Measurements from ENCODE around the gene ATP6V0D1. TPM values are rescaled to one million over a fixed set of nuclear protein-coding genes. Genes with fewer than 3 reads are reported as not detected.

ATP6V0D1 gene
- total and polyA plus RNA-seq, 2 donors (not counting 1 experiment from before 2014, with no cell fraction given) = 62.1 to 91.0 TPM

DNA sequence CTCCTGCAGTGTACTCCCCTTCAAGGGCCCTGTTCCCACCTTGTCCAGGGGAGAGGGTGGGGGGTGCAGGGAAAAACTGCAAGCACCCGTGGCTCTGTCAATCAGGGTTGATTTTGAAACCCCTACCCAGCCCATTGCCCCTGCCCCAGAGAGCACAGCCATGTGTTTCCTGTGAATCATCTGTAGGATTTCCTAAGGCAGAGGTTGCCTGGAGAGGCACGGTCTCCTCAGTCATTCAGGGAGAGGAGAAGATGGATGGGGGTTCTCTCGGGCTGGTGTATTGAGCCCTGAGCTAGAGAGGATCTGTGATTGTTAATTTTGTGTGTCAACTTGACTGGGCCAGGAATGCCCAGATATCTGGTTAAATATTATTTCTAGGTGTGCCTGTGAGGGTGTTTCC lies 5.8 kb upstream of the ATP6V0D1 start:
- POLR2A ChIA-PET = interaction anchor here (0.5 kb wide), 1 partner anchor 184 kb away, joined by 4 read pairs; no protein-coding TSS in a partner anchor
- peaks cover 77% of the 10 kb centered on the region for H3K4me1 Mint-ChIP-seq
- ATAC-seq (ENCODE audit: low read depth) = no peak
- no peaks in the 10 kb centered on the region for H4K20me1 ChIP-seq (ENCODE audit: control insufficient read depth, insufficient read depth, low read length, poor library complexity, severe bottlenecking)
- peaks cover 48% of the 10 kb centered on the region for H3K79me2 ChIP-seq (ENCODE audit: control insufficient read depth, insufficient read depth, low read length)
- 39% methylated on average over 2 of the region's 3 CpGs for WGBS (ENCODE audit: insufficient coverage)
- H3K4me3 Mint-ChIP-seq = no peak overlapping the region
- no peaks in the 10 kb centered on the region for H3K27me3 ChIP-seq (replicated peaks in 1 of 4; ENCODE audit: control extremely low read depth in 1 of 4, control insufficient read depth in 3 of 4, insufficient read depth in 4 of 4, low read length in 3 of 4)
- no peaks in the 10 kb centered on the region for H3K9me3 Mint-ChIP-seq (ENCODE audit: insufficient read depth)
- CTCF ChIA-PET = interaction anchor here (23.6 kb wide), 1 partner anchor 31 kb away, joined by 817 read pairs; no protein-coding TSS in a partner anchor
- intact Hi-C loops (cut with micrococcal nuclease) = loop anchor here (10.0 kb wide), 1 partner anchor 318 kb away; the partner anchor contains the start of genes RANBP10 and TSNAXIP1
- H3K9me3 ChIP-seq (ENCODE audit: control extremely low read depth in 1 of 3, control insufficient read depth in 2 of 3, insufficient read depth in 1 of 3, low read length in 2 of 3) = peaks cover 0 to 2% (median 0%) of the 10 kb centered on the region in 3 donors
- no peak overlapping the region for H2AFZ ChIP-seq (ENCODE audit: insufficient read depth, low read depth, low read length, poor library complexity, severe bottlenecking)
- H3K27ac ChIP-seq (ENCODE audit: low read length in 2 of 2) = peak overlapping the region in 1 of 2 donors; percentile 2
- H3K36me3 ChIP-seq (replicated peaks in 1 of 2; ENCODE audit: control extremely low read depth in 1 of 2, control insufficient read depth in 1 of 2, extremely low read depth in 1 of 2, insufficient read depth in 2 of 2, low read length in 1 of 2) = peaks cover 0 to 22% of the 10 kb centered on the region in 2 experiments
- no peak overlapping the region for H3K4me2 ChIP-seq (replicated peaks; ENCODE audit: low read depth, low read length, poor library complexity, severe bottlenecking)
- H3K4me3 ChIP-seq (ENCODE audit: control extremely low read depth in 1 of 5, extremely low read depth in 1 of 5, insufficient read depth in 1 of 5, low read depth in 2 of 5, low read length in 4 of 5) = no peak overlapping the region
- H3K27me3 Mint-ChIP-seq = no peaks in the 10 kb centered on the region
- H3K27ac Mint-ChIP-seq = peak overlapping the region; percentile 68
- H3K4me1 ChIP-seq (ENCODE audit: control insufficient read depth in 2 of 2, insufficient read depth in 2 of 2, low read length in 2 of 2) = peaks cover 76 to 84% of the 10 kb centered on the region in 2 donors
- no peak for TF ChIP-seq EZH2 (IDR thresholded peaks at IDR 0.05; ENCODE audit: borderline replicate concordance, insufficient read depth, low read depth, low read length, poor library complexity, severe bottlenecking)
- TF ChIP-seq, protein P1, sequence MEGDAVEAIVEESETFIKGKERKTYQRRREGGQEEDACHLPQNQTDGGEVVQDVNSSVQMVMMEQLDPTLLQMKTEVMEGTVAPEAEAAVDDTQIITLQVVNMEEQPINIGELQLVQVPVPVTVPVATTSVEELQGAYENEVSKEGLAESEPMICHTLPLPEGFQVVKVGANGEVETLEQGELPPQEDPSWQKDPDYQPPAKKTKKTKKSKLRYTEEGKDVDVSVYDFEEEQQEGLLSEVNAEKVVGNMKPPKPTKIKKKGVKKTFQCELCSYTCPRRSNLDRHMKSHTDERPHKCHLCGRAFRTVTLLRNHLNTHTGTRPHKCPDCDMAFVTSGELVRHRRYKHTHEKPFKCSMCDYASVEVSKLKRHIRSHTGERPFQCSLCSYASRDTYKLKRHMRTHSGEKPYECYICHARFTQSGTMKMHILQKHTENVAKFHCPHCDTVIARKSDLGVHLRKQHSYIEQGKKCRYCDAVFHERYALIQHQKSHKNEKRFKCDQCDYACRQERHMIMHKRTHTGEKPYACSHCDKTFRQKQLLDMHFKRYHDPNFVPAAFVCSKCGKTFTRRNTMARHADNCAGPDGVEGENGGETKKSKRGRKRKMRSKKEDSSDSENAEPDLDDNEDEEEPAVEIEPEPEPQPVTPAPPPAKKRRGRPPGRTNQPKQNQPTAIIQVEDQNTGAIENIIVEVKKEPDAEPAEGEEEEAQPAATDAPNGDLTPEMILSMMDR (IDR thresholded peaks at IDR 0.05) = no peak
- DNase-seq = no peak
- no peak overlapping the region for H3K9ac ChIP-seq (ENCODE audit: low read length)
